HG03439 (cell line): Measurements from ENCODE around the gene INAFM2.
A peak's percentile ranks its signal among the peaks of the same experiment; 100 is the strongest.

ENCODE experiments used
- ATAC-seq: cut with Tn5 transposase; IDR thresholded peaks from one replicate; pipeline ENCODE4 v1.9.1; 2021; ENCODE audit warnings: mild to moderate bottlenecking, moderate library complexity; ENCODE audit not compliant: unreplicated experiment

The INAFM2 gene

DNA sequence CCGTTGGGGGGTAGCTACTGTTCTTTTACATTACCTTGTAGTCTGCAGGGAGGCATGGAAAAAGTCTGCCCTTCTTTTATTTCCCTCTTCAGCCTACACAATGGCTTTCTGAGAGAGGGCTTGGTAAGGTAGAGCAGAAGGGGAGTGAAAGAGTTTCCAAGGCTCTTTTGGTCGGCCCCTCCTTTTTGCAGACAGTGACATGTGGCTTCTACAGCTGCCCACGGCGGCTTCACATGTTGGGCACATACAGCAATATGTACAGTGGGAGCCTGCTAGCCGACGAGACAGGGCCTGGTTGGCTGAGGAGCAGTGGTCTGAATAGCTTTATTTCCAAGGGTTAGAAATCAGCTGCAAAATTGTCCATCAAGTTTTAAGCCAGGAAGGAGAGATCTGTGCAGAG, 4.0 kb downstream of the INAFM2 start:
- ATAC-seq = no peak

GRCh38 chr15:40328176-40328575, 4.7 kb downstream of the INAFM2 start:
- no peak for ATAC-seq

DNA sequence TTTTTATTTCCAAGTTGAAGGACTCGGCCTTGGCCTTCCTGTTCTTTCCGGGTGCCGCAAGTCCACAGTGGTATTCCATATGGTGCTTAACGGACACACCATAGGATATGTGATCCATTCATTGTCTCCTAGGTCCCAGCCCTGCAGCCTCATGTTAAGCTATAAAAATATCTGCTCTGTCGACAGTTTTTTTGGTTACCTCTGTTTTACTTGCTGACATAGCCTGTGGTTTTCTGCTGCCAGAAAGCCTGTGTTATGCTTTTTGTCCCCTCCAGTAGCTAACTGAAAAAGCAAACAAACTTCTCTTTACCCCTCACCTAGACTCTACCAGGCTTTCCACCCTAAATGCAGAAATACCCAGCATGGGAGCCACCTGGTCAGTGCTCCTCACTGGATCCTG, 5.3 kb downstream of the INAFM2 start:
- no peak for ATAC-seq

- no peak for ATAC-seq
These were observed 6.3 kb downstream of the INAFM2 start for GRCh38 chr15:40329804-40330203.

DNA sequence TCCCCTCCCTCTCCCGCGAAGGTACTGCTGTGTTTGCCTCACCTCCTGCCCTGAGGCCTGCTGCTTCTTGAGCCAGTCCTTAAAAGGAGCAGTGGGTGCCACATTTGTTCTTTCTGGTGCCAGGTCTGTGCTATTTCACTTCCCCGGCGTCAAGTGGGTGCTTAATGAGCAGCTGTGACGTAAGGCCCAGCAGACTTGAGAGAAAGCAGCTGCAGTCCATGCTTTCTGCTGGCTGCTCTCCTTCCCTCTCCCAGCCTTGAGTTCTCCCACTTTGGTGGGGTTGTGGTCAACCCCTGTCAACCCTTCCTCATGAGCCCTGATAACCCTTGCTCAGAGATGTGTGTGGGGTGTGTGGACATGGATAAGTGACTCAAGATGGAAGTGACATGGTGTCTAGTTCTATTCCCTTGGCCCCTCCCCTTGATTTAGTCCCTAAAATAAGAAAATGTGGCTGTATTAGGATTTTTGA, 6.9 kb downstream of the INAFM2 start:
- no peak for ATAC-seq

- ATAC-seq = no peak
These were observed 7.5 kb downstream of the INAFM2 start for GRCh38 chr15:40331026-40331425.

GRCh38 chr15:40331637-40332036, 8.1 kb downstream of the INAFM2 start:
- ATAC-seq = no peak

DNA sequence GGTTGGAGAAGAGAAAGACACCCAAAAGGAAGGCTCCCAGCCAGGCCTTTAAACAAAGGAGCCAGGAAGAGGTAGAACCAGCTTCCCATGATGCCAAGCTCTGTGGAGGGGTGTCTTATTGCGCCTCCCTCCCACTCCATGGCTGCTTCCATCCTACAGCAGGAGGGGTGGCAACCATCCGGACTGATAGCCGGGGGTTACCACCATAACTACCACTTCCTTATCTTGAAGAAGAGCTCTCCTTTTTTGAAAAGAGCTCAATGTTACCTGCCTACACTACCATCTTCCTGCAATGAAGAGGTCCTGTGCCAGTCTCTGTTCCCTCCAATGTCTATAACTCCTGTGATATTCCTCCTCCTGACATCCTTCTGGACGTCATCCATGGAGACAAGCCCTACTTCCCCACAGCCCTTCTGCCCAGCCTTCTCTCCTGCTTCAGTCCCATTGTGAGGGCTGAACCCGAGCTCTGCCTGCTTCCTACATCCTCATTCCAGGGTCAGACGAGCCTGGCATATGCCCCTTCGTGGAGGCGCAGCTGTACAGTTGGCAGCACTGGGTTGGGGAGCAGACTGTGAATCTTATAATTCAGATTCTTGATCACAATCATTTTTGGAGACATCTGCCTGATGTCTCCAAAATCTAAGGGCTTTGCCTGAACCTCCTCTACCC, 8.8 kb downstream of the INAFM2 start:
- ATAC-seq = no peak

GRCh38 chr15:40333922-40334492, 10.5 kb downstream of the INAFM2 start:
- ATAC-seq = no peak

DNA sequence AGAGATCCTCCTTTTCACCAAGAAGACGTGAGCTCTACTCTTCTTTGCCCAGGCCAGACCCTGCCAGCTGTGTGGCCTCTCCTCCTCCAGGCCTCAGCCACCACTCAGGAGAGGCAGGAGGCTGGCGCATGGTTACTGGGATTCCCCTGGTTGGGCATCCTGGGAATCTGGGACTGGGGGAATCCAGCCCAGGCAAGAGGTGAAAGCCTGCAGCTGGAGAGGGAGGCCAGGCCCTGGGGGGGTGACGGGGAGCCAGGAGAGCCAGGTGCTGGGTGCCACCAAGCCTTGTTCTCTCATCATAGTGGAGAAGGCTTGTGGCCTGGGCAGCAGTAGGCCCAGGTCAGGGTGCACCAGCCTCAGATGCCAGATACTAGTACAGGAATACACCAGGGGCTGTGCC, 11.0 kb downstream of the INAFM2 start:
- ATAC-seq = no peak

DNA sequence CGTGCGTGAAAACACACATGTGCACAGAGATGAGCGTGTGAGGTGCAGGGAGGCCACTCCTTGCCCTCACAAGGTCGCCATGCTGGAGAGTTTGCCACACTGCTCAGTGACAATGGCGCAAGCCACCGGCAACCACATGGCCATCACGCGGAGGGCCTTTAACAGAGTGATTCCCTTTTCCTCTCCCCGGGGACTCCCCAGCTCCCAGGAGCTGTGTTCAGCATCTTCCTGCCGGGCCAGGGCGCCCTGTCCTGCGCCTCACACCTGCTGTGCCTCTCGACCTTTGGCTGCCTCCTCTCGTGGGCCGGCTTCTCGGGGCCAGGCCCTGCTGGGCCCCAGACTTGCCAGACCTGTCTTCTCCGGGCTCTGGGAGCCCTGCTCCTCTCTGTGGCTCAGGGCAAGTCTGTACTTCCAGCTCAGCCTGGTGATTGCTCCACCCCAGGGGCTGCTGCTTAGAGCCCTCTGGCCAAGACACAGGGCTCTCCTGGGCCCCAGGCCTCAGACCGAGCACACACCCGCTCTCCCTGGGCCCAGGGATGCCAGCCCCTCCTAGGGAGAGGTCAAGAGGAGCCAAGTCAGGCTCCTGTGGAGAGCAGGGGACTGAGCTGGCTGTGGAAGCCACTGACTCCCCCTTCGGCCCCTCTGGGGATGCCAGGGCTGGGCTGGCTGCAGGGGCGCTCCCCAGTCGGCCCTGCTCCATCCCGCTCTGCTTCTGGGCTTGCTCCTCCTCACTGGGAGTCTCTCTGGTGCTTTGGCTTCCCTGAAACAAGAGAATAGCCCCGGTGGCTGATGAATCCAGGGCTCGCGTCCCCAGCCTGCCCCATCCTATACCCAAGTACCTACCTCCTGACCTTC, 11.7 kb downstream of the INAFM2 start:
- no peak for ATAC-seq

DNA sequence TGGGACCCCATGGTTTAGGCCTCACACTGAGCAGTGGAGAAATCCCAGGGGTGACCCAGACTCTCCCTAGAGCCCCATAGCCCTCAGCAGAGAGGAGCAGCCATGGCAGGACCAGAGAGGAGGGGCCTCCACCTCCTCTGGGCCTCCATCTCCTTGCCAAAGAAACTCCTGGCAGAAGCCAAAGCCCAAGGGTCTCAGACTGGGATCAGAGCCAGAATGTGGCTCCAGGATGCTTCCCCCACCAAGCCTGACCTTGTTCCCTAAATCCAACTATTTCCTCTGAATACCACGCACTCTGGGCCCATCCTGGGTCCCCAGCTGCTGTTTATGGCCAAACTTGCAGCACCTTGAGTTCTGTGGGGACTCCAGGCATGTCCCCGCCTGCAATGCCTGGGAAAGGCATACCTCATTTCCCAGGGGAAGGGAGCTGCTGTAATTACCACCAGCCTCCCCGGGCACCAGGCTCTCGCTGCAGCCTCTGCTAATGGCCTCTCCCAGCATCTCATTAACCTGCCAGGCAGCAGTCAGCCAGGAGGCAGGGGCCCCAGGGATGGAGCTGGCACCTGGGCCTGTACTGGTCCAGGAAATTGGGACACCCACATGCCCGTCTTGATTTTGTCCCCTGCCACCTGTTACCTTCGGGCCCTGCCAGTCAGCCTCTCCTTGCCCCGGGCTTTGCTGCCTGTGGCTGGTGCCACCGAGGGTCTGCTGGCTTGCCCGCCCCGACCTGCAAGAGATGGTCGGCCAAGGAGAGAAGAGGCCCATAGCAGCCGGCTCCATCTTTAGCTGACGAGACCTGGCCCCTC, 12.6 kb downstream of the INAFM2 start:
- no peak for ATAC-seq

- ATAC-seq = no peak
These were observed 13.2 kb downstream of the INAFM2 start for GRCh38 chr15:40336744-40337122.

- no peak for ATAC-seq
These were observed 14.1 kb downstream of the INAFM2 start for GRCh38 chr15:40337597-40337996.

GRCh38 chr15:40338041-40338657, 14.7 kb downstream of the INAFM2 start:
- peak; percentile 50 for ATAC-seq

GRCh38 chr15:40338921-40339620, 15.6 kb downstream of the INAFM2 start:
- no peak for ATAC-seq

DNA sequence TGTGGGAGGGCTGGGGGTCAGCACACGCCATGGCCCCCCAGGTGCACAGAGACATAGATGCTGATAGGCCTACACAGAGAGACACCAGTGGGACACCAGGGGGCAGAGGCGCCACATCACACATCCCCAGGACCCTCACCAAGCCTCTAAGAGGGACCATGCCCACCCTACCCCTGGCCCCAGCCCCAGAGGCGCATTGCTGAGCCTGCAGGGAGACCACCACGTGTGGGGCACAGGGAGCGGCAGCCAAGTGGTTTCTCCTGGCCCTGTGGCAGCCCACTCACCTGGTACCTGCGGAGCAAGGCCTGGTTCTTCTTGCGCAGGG, 16.1 kb downstream of the INAFM2 start:
- ATAC-seq = no peak

DNA sequence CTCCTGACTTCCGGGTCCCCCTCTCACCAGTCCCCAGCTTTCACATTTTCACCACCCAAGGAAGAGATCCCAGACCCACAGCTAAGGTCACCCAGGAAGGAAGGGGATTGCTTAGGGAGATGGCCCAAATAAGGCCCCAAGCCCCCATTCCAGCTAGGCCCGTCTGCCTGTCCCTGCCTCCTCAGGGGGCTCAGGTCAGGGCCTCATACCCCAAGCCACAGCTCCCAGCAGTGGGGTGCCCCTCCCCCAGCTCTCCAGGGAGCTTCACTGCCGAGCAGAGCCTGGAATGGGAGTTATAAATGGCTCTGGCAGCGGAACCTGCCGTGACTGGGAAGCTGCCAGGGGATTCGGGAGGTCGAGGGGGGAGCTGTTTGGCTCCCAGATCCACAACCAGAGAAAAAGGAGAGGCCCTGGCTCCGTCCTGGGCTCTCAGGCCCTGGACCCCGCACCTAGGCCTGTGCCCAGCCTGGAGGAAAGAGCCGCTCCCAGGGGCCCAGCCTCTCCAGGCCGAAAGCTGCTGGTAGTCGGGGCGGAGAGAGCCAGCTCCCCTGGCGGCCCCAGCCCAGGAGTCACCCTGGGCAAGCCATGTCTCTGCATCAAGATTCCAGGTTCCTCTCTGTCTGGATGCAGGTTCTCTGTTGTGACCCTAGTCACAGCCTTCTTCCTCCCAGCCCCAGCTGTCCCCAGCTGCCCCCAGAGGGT, 16.7 kb downstream of the INAFM2 start:
- ATAC-seq = no peak

- no peak for ATAC-seq
These were observed 17.4 kb downstream of the INAFM2 start, which contains the start of gene CCDC9B for GRCh38 chr15:40340740-40341400. CCDC9B (minus strand) TSS chr15:40340939; CDS start chr15:40340819, 120 bp downstream.
